HEK293 (cell line): Measurements from ENCODE around the gene PLK1.

Experiments used
- GLI2 ChIP-seq: fragments of 450-650 bp; formaldehyde crosslinking; IDR thresholded peaks from 2 replicates; pipeline ENCODE4; 2017; ENCODE audit warnings: missing biosample characterization, missing genetic modification characterization, low read depth, borderline replicate concordance
- GLIS1 ChIP-seq: fragments of 450-650 bp; formaldehyde crosslinking; IDR thresholded peaks from 2 replicates; pipeline ENCODE4 v1.5.1; 2016; ENCODE audit warnings: missing biosample characterization, missing genetic modification characterization
- MEIS1 ChIP-seq: sonication (generic); formaldehyde crosslinking; IDR thresholded peaks from 2 replicates; pipeline ENCODE4 v1.8.1; 2022; ENCODE audit warnings: missing genetic modification reagents, mild to moderate bottlenecking, borderline replicate concordance
- ZFP3 ChIP-seq: fragments of 450-650 bp; formaldehyde crosslinking; IDR thresholded peaks from 2 replicates; pipeline ENCODE4 v1.5.1; 2016; ENCODE audit warnings: low read depth, missing biosample characterization, missing genetic modification characterization
- ZNF10 ChIP-seq: fragments of 450-650 bp; formaldehyde crosslinking; IDR thresholded peaks from 2 replicates; pipeline ENCODE4 v1.5.1; 2017; ENCODE audit warnings: missing biosample characterization, missing genetic modification characterization
- ZNF114 ChIP-seq: fragments of 450-650 bp; formaldehyde crosslinking; IDR thresholded peaks from 2 replicates; pipeline ENCODE4 v1.5.0; 2017; ENCODE audit warnings: missing biosample characterization, missing genetic modification characterization
- ZNF202 ChIP-seq: fragments of 450-650 bp; formaldehyde crosslinking; IDR thresholded peaks from 2 replicates; pipeline ENCODE4 v1.5.1; 2016; ENCODE audit warnings: missing biosample characterization, missing genetic modification characterization, borderline replicate concordance
- ZNF24 ChIP-seq: fragments of 450-650 bp; formaldehyde crosslinking; IDR thresholded peaks from 2 replicates; pipeline ENCODE4 v1.5.1; 2016; ENCODE audit warnings: missing biosample characterization, missing genetic modification characterization
- ZNF248 ChIP-seq: fragments of 450-650 bp; formaldehyde crosslinking; IDR thresholded peaks from 2 replicates; pipeline ENCODE4 v1.5.1; 2017; ENCODE audit warnings: missing biosample characterization, missing genetic modification characterization
- ZNF426 ChIP-seq: fragments of 450-650 bp; formaldehyde crosslinking; IDR thresholded peaks from 2 replicates; pipeline ENCODE4 v1.5.1; 2017; ENCODE audit warnings: missing biosample characterization, missing genetic modification characterization, mild to moderate bottlenecking, inconsistent platforms, moderate library complexity
- ZNF560 ChIP-seq: fragments of 450-650 bp; formaldehyde crosslinking; IDR thresholded peaks from 2 replicates; pipeline ENCODE4 v1.5.1; 2017; ENCODE audit warnings: missing biosample characterization, missing genetic modification characterization, borderline replicate concordance
- ZNF626 ChIP-seq: fragments of 450-650 bp; sonication (Bioruptor Pico); formaldehyde crosslinking; IDR thresholded peaks from 2 replicates; pipeline ENCODE4 v1.5.1; 2018; ENCODE audit warnings: missing biosample characterization, missing genetic modification characterization, inconsistent platforms
- ZNF747 ChIP-seq: fragments of 450-650 bp; formaldehyde crosslinking; IDR thresholded peaks from 2 replicates; pipeline ENCODE4 v1.5.1; 2016; ENCODE audit warnings: missing biosample characterization, missing genetic modification characterization
- ZNF791 ChIP-seq: fragments of 450-650 bp; formaldehyde crosslinking; IDR thresholded peaks from 2 replicates; pipeline ENCODE4 v1.5.1; 2016; ENCODE audit warnings: missing biosample characterization, missing genetic modification characterization
- ZNF843 ChIP-seq: fragments of 450-650 bp; formaldehyde crosslinking; IDR thresholded peaks from 2 replicates; pipeline ENCODE4 v1.5.1; 2016; ENCODE audit warnings: missing biosample characterization, missing genetic modification characterization
- ZSCAN16 ChIP-seq: fragments of 450-650 bp; formaldehyde crosslinking; IDR thresholded peaks from 2 replicates; pipeline ENCODE4 v1.5.1; 2016; ENCODE audit warnings: missing biosample characterization, missing genetic modification characterization
- ZSCAN23 ChIP-seq: fragments of 450-650 bp; formaldehyde crosslinking; IDR thresholded peaks from 2 replicates; pipeline ENCODE4 v1.5.1; 2016; ENCODE audit warnings: missing biosample characterization, missing genetic modification characterization
- TF ChIP-seq, protein P1 (sequence below): fragments of 450-650 bp; formaldehyde crosslinking; conservative IDR thresholded peaks from 2 replicates; pipeline ENCODE4 v1.5.1; 2016; ENCODE audit warnings: low read depth, missing biosample characterization, missing genetic modification characterization
- TF ChIP-seq, protein P2 (sequence below): sonication (generic); formaldehyde crosslinking; IDR thresholded peaks from 2 replicates; pipeline ENCODE4 v1.8.1; 2022; ENCODE audit warnings: mild to moderate bottlenecking, moderate library complexity, missing genetic modification reagents
- TF ChIP-seq, protein P3 (sequence below): fragments of 450-650 bp; formaldehyde crosslinking; IDR thresholded peaks from 2 replicates; pipeline ENCODE4 v1.5.1; 2016; ENCODE audit warnings: missing biosample characterization, missing genetic modification characterization
- TF ChIP-seq, protein P4 (sequence below): fragments of 450-650 bp; formaldehyde crosslinking; IDR thresholded peaks from 2 replicates; pipeline ENCODE4 v1.5.1; 2017; ENCODE audit warnings: missing biosample characterization, missing genetic modification characterization
- TF ChIP-seq, protein P5 (sequence below): fragments of 450-650 bp; formaldehyde crosslinking; IDR thresholded peaks from 2 replicates; pipeline ENCODE4 v1.5.1; 2016; ENCODE audit warnings: missing biosample characterization, missing genetic modification characterization
- TF ChIP-seq, protein P6 (sequence below): fragments of 450-650 bp; formaldehyde crosslinking; IDR thresholded peaks from 2 replicates; pipeline ENCODE4 v1.5.1; 2017; ENCODE audit warnings: missing biosample characterization, missing genetic modification characterization
- TF ChIP-seq, protein P7 (sequence below): fragments of 450-650 bp; formaldehyde crosslinking; optimal IDR thresholded peaks from 2 replicates; pipeline ENCODE3; 2016; ENCODE audit warnings: missing biosample characterization, mild to moderate bottlenecking, missing genetic modification characterization

Gene PLK1

DNA sequence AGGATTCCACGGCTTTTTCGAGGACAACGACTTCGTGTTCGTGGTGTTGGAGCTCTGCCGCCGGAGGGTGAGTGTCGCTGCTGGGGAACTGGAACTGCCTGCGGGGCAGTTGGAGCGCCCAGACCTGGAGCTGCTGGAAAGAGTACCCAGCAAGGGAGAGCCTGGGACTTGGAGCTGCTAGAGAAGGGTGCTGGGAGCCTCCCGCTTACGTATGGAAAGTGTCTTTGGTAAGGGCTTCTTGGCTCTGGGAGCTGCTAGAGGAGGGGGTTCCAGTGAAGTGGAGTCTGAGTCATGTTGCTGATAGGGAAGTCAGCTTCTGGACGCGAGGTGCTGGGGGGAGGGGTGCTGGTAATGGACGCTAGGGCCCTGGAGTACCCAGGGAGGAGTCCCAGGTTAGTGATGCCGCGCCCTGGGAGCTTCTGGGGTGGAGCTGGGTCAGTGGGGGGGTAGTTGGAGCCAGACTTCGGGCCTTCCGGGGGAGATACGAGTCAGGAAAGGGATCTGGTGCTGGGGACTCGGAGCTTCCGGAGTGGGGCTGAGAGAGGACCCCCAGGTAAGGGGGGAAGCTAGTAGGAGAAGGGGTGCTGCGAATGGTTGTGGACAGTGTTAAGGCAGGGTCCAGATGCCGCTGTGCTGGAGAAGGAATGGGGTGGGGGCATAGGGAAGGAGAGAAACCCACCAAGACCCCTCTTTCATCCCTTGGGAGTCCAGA lies 741 bp downstream of the PLK1 start (continued):
- TF ChIP-seq, protein P1, sequence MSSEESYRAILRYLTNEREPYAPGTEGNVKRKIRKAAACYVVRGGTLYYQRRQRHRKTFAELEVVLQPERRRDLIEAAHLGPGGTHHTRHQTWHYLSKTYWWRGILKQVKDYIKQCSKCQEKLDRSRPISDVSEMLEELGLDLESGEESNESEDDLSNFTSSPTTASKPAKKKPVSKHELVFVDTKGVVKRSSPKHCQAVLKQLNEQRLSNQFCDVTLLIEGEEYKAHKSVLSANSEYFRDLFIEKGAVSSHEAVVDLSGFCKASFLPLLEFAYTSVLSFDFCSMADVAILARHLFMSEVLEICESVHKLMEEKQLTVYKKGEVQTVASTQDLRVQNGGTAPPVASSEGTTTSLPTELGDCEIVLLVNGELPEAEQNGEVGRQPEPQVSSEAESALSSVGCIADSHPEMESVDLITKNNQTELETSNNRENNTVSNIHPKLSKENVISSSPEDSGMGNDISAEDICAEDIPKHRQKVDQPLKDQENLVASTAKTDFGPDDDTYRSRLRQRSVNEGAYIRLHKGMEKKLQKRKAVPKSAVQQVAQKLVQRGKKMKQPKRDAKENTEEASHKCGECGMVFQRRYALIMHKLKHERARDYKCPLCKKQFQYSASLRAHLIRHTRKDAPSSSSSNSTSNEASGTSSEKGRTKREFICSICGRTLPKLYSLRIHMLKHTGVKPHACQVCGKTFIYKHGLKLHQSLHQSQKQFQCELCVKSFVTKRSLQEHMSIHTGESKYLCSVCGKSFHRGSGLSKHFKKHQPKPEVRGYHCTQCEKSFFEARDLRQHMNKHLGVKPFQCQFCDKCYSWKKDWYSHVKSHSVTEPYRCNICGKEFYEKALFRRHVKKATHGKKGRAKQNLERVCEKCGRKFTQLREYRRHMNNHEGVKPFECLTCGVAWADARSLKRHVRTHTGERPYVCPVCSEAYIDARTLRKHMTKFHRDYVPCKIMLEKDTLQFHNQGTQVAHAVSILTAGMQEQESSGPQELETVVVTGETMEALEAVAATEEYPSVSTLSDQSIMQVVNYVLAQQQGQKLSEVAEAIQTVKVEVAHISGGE = peak; percentile 21; the same call in 1 of the 2 replicates
- TF ChIP-seq ZFP3 (tag by site-specific recombination) = no peak
- no peak for TF ChIP-seq ZNF202
- TF ChIP-seq, protein P2, sequence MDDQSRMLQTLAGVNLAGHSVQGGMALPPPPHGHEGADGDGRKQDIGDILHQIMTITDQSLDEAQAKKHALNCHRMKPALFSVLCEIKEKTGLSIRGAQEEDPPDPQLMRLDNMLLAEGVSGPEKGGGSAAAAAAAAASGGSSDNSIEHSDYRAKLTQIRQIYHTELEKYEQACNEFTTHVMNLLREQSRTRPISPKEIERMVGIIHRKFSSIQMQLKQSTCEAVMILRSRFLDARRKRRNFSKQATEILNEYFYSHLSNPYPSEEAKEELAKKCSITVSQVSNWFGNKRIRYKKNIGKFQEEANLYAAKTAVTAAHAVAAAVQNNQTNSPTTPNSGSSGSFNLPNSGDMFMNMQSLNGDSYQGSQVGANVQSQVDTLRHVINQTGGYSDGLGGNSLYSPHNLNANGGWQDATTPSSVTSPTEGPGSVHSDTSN (CRISPR knock-in tag) = no peak
- no peak for TF ChIP-seq ZSCAN23
- TF ChIP-seq, protein P3, sequence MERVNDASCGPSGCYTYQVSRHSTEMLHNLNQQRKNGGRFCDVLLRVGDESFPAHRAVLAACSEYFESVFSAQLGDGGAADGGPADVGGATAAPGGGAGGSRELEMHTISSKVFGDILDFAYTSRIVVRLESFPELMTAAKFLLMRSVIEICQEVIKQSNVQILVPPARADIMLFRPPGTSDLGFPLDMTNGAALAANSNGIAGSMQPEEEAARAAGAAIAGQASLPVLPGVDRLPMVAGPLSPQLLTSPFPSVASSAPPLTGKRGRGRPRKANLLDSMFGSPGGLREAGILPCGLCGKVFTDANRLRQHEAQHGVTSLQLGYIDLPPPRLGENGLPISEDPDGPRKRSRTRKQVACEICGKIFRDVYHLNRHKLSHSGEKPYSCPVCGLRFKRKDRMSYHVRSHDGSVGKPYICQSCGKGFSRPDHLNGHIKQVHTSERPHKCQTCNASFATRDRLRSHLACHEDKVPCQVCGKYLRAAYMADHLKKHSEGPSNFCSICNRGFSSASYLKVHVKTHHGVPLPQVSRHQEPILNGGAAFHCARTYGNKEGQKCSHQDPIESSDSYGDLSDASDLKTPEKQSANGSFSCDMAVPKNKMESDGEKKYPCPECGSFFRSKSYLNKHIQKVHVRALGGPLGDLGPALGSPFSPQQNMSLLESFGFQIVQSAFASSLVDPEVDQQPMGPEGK (tag by site-specific recombination) = peak; percentile 84
- TF ChIP-seq, protein P4, sequence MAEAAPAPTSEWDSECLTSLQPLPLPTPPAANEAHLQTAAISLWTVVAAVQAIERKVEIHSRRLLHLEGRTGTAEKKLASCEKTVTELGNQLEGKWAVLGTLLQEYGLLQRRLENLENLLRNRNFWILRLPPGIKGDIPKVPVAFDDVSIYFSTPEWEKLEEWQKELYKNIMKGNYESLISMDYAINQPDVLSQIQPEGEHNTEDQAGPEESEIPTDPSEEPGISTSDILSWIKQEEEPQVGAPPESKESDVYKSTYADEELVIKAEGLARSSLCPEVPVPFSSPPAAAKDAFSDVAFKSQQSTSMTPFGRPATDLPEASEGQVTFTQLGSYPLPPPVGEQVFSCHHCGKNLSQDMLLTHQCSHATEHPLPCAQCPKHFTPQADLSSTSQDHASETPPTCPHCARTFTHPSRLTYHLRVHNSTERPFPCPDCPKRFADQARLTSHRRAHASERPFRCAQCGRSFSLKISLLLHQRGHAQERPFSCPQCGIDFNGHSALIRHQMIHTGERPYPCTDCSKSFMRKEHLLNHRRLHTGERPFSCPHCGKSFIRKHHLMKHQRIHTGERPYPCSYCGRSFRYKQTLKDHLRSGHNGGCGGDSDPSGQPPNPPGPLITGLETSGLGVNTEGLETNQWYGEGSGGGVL (tag by site-specific recombination) = peak; percentile 83
- TF ChIP-seq ZNF10 (tag by site-specific recombination) = no peak
- TF ChIP-seq ZNF24 = no peak
- no peak for TF ChIP-seq GLI2 (tag by site-specific recombination)
- TF ChIP-seq MEIS1 (CRISPR knock-in tag) = no peak
- no peak for TF ChIP-seq ZSCAN16 (tag by site-specific recombination)
- TF ChIP-seq ZNF626 (tag by site-specific recombination) = no peak
- TF ChIP-seq ZNF114 (tag by site-specific recombination) = no peak
- TF ChIP-seq ZNF426 = no peak
- TF ChIP-seq, protein P5, sequence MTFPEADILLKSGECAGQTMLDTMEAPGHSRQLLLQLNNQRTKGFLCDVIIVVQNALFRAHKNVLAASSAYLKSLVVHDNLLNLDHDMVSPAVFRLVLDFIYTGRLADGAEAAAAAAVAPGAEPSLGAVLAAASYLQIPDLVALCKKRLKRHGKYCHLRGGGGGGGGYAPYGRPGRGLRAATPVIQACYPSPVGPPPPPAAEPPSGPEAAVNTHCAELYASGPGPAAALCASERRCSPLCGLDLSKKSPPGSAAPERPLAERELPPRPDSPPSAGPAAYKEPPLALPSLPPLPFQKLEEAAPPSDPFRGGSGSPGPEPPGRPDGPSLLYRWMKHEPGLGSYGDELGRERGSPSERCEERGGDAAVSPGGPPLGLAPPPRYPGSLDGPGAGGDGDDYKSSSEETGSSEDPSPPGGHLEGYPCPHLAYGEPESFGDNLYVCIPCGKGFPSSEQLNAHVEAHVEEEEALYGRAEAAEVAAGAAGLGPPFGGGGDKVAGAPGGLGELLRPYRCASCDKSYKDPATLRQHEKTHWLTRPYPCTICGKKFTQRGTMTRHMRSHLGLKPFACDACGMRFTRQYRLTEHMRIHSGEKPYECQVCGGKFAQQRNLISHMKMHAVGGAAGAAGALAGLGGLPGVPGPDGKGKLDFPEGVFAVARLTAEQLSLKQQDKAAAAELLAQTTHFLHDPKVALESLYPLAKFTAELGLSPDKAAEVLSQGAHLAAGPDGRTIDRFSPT = no peak
- no peak for TF ChIP-seq ZNF791 (tag by site-specific recombination)
- TF ChIP-seq, protein P6, sequence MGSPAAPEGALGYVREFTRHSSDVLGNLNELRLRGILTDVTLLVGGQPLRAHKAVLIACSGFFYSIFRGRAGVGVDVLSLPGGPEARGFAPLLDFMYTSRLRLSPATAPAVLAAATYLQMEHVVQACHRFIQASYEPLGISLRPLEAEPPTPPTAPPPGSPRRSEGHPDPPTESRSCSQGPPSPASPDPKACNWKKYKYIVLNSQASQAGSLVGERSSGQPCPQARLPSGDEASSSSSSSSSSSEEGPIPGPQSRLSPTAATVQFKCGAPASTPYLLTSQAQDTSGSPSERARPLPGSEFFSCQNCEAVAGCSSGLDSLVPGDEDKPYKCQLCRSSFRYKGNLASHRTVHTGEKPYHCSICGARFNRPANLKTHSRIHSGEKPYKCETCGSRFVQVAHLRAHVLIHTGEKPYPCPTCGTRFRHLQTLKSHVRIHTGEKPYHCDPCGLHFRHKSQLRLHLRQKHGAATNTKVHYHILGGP (tag by site-specific recombination) = no peak
- TF ChIP-seq, protein P7, sequence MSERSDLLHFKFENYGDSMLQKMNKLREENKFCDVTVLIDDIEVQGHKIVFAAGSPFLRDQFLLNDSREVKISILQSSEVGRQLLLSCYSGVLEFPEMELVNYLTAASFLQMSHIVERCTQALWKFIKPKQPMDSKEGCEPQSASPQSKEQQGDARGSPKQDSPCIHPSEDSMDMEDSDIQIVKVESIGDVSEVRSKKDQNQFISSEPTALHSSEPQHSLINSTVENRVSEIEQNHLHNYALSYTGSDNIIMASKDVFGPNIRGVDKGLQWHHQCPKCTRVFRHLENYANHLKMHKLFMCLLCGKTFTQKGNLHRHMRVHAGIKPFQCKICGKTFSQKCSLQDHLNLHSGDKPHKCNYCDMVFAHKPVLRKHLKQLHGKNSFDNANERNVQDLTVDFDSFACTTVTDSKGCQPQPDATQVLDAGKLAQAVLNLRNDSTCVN (tag by site-specific recombination) = no peak
- no peak for TF ChIP-seq ZNF843
- TF ChIP-seq ZNF747 (tag by site-specific recombination) = no peak
- TF ChIP-seq GLIS1 (tag by site-specific recombination) = peak; percentile 38; the same call in 1 of the 2 replicates
- TF ChIP-seq ZNF560 (tag by site-specific recombination) = no peak
- TF ChIP-seq ZNF248 (tag by site-specific recombination) = no peak
